Esophagus muscularis mucosa (tissue), 3 donors: ENCODE measurements around the gene ARHGEF38.

Experiments used
- POLR2A ChIP-seq: fragments of 450-650 bp; IDR thresholded peaks from one replicate; pipeline ENCODE4 v1.6.1; 2017; ENCODE audit warnings: antibody characterized with exemption, moderate library complexity, mild to moderate bottlenecking, low read depth
- POLR2AphosphoS5 ChIP-seq, 2 donors: sonication (generic); formaldehyde crosslinking; IDR thresholded peaks; one replicate each; pipeline ENCODE4 v1.6.1; 2017; ENCODE audit warnings: antibody characterized with exemption in 2 of 2
- TF ChIP-seq, protein P1 (sequence below), 3 experiments: fragments of 200-600 bp in 2 of 3; fragments of 450-650 bp in 1 of 3; sonication (generic) in 2 of 3; IDR thresholded peaks; one replicate each; pipeline ENCODE4 v1.5.1; 2017 to 2019; ENCODE audit warnings: antibody characterized with exemption in 3 of 3, mild to moderate bottlenecking in 2 of 3, moderate library complexity in 1 of 3

DNA sequence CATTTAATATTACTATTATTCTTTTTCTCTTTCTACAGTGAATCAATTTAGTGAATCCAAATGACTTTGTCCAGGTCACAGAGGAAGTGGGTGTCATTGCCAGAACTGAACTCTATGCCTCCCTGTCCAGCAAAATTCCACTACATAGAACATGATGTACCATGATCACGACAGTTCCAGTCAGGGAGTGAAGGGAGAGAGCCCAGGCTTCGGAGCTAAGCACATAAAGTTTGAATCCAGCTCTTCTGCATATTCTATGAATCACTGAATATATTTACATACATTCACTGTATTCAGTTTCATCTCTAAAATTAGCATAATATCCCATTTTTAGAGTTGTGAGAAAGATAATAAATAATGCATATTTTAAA lies 17.4 kb downstream of the ARHGEF38 start:
- no peak for TF ChIP-seq POLR2AphosphoS5 (IDR thresholded peaks at IDR 0.05)
- TF ChIP-seq, protein P1, sequence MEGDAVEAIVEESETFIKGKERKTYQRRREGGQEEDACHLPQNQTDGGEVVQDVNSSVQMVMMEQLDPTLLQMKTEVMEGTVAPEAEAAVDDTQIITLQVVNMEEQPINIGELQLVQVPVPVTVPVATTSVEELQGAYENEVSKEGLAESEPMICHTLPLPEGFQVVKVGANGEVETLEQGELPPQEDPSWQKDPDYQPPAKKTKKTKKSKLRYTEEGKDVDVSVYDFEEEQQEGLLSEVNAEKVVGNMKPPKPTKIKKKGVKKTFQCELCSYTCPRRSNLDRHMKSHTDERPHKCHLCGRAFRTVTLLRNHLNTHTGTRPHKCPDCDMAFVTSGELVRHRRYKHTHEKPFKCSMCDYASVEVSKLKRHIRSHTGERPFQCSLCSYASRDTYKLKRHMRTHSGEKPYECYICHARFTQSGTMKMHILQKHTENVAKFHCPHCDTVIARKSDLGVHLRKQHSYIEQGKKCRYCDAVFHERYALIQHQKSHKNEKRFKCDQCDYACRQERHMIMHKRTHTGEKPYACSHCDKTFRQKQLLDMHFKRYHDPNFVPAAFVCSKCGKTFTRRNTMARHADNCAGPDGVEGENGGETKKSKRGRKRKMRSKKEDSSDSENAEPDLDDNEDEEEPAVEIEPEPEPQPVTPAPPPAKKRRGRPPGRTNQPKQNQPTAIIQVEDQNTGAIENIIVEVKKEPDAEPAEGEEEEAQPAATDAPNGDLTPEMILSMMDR (IDR thresholded peaks at IDR 0.05), result no peak
- no peak for TF ChIP-seq POLR2A
